ENCODE results near the gene SETD1B. TPM values are rescaled to one million over a fixed set of nuclear protein-coding genes. Genes with fewer than 3 reads are reported as not detected.

SETD1B gene
- total RNA-seq, 1 experiment from 2014 or later = 40.4 TPM

DNA sequence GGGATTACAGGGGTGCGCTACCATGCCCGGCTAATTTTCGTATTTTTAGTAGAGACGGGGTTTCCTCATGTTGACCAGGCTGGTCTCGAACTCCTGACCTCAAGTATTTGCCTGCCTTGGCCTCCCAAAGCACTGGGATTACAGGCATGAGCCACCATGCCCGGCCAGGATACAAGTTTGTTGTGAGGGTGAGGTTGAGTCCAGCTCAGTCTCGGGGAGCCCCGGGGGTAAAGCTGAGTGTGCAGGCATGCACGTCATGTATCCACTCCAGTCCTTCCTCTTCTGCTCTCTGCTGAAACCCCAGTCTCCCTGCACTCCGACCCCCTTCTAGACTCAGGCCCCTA is 54.5 kb downstream of the SETD1B start:
- H4K20me1 ChIP-seq (ENCODE audit: control insufficient read depth, insufficient read depth, insufficient read length) = no peaks in the 10 kb centered on the region
- H3K56ac ChIP-seq (ENCODE audit: insufficient read length, low read depth, low read length) = no peak overlapping the region
- TF ChIP-seq, protein P1, sequence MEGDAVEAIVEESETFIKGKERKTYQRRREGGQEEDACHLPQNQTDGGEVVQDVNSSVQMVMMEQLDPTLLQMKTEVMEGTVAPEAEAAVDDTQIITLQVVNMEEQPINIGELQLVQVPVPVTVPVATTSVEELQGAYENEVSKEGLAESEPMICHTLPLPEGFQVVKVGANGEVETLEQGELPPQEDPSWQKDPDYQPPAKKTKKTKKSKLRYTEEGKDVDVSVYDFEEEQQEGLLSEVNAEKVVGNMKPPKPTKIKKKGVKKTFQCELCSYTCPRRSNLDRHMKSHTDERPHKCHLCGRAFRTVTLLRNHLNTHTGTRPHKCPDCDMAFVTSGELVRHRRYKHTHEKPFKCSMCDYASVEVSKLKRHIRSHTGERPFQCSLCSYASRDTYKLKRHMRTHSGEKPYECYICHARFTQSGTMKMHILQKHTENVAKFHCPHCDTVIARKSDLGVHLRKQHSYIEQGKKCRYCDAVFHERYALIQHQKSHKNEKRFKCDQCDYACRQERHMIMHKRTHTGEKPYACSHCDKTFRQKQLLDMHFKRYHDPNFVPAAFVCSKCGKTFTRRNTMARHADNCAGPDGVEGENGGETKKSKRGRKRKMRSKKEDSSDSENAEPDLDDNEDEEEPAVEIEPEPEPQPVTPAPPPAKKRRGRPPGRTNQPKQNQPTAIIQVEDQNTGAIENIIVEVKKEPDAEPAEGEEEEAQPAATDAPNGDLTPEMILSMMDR (conservative IDR thresholded peaks at IDR 0.05) = no peak
- no peak overlapping the region for H3K27ac ChIP-seq (ENCODE audit: insufficient read length, low read depth, low read length)
- no peak overlapping the region for H4K91ac ChIP-seq (ENCODE audit: insufficient read length, low read depth, low read length)
- H2AK5ac ChIP-seq (ENCODE audit: insufficient read length, low read length) = no peak overlapping the region
- H4K5ac ChIP-seq (ENCODE audit: insufficient read length, low read depth, low read length) = peak overlapping the region; percentile 92
- peak overlapping the region; percentile 5 for H3K18ac ChIP-seq (ENCODE audit: insufficient read length, low read depth, low read length)
- no peaks in the 10 kb centered on the region for H3K79me1 ChIP-seq (ENCODE audit: insufficient read depth, low read depth, low read length, poor library complexity, severe bottlenecking)
- H3K27ac Mint-ChIP-seq = peak overlapping the region in 2 of 3 experiments; percentile 88 to 92; a peak in 3 of 7 replicates
- no peak overlapping the region; the same call in 1 of the 2 replicates for H3K14ac ChIP-seq (ENCODE audit: insufficient read depth, low read length)
- H3K4me2 ChIP-seq (ENCODE audit: insufficient read depth, insufficient read length, low read length) = no peak overlapping the region
- H3K23ac ChIP-seq (ENCODE audit: insufficient read length, low read depth, low read length) = no peak overlapping the region
- no peaks in the 10 kb centered on the region; the same call in 1 of the 2 replicates for H3K27me3 Mint-ChIP-seq (ENCODE audit: low read depth)
- H3K9ac ChIP-seq (ENCODE audit: extremely low read depth, insufficient read length, low read length) = no peak overlapping the region
- peaks cover 4% of the 10 kb centered on the region; the same call in 1 of the 2 replicates for H3K4me1 ChIP-seq (ENCODE audit: insufficient read depth, low read length)
- no peaks in the 10 kb centered on the region for H3K79me2 ChIP-seq (ENCODE audit: insufficient read depth, low read length)
- no peak for DNase-seq
- no peak overlapping the region for H3T11ph ChIP-seq (ENCODE audit: low read length)
- H3K4me3 Mint-ChIP-seq = no peak overlapping the region; a peak in 1 of 5 replicates
- H2BK12ac ChIP-seq (ENCODE audit: insufficient read length, low read depth, low read length) = no peak overlapping the region
- H3K4me1 Mint-ChIP-seq = peaks cover 14 to 28% of the 10 kb centered on the region in 2 experiments
- no peaks in the 10 kb centered on the region for H3K9me3 ChIP-seq (ENCODE audit: control insufficient read depth, low read depth, low read length)
- H2BK20ac ChIP-seq (ENCODE audit: low read depth, low read length, poor library complexity, severe bottlenecking) = no peak overlapping the region
- no peaks in the 10 kb centered on the region for H3K27me3 ChIP-seq (ENCODE audit: insufficient read depth, low read length)
- no peak overlapping the region for H3K4ac ChIP-seq (ENCODE audit: low read depth, low read length)
- H3K23me2 ChIP-seq (ENCODE audit: insufficient read length, low read depth, low read length, poor library complexity, severe bottlenecking) = no peaks in the 10 kb centered on the region
- no peak overlapping the region for H2AFZ ChIP-seq (ENCODE audit: low read length)
- H2BK5ac ChIP-seq (ENCODE audit: insufficient read length, low read length) = no peak overlapping the region
- H3K9me3 Mint-ChIP-seq = no peaks in the 10 kb centered on the region
- WGBS (ENCODE audit: extremely low coverage, insufficient read length, low lambda C conversion rate) = no CpG with 5 or more reads among the region's 10 CpGs
- H2BK120ac ChIP-seq (ENCODE audit: low read depth, low read length, poor library complexity, severe bottlenecking) = no peak overlapping the region
- 0 out of 2 replicates have a peak overlapping the region, but pooled peaks have one; percentile 3 for H2BK15ac ChIP-seq (ENCODE audit: low read depth, low read length)
- H3K36me3 Mint-ChIP-seq (ENCODE audit: insufficient read depth in 1 of 3, low read depth in 3 of 3) = no peaks in the 10 kb centered on the region
- no peak overlapping the region for H4K8ac ChIP-seq (replicated peaks; ENCODE audit: insufficient read length, low read depth, low read length)

All from H9 (cell line).